HG03571 (cell line): ENCODE measurements around the gene RPS17.
"Not testable (repeated sequence)": the region's sequence is repeated elsewhere in the genome, so short reads cannot be mapped to it uniquely, and the experiment has no call there.

Source experiments
- ATAC-seq: cut with Tn5 transposase; IDR thresholded peaks from one replicate; pipeline ENCODE4 v1.9.1; 2021; ENCODE audit not compliant: unreplicated experiment

RPS17 gene

DNA sequence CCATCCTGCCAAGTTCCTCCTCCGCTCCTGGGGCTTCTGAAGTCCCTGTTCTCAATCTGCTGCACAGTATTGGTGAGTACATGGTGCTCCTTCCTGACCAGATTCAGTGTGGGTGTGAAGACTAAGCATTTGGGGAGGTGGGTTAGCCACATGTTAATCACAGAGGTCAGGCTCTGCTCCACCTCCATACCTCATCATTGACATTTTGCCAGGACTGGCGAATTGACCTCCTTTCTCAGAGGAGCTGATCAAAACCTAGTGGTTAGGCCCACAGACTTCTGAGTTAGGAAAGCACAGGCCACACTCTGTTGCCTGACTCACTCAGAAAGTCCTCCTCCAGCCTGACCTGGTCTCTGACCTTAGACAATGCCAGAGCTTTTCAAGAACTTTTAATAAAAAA lies 8.4 kb upstream of the RPS17 start:
- no peak for ATAC-seq

GRCh38 chr15:82545478-82545877 lies 5.2 kb upstream of the RPS17 start:
- no peak for ATAC-seq

DNA sequence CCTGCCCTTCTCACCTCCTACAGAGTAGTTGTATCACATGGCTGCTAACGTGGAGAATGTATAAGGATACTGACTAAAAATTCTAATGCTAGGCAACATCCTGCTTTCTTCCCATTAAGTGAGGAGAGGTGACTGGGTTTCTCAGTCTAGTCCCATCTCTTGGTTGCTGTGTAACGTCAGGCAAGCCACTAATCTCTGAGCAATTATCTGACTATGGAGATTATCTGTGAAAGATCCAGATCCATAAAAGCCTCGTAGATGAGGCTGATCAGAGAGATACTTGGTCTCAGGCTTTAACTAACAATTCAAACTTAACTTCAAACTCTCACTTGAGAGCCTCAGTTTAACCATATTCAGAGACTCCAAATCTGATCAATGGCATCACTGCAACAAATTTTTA lies 4.7 kb upstream of the RPS17 start:
- ATAC-seq: no peak

DNA sequence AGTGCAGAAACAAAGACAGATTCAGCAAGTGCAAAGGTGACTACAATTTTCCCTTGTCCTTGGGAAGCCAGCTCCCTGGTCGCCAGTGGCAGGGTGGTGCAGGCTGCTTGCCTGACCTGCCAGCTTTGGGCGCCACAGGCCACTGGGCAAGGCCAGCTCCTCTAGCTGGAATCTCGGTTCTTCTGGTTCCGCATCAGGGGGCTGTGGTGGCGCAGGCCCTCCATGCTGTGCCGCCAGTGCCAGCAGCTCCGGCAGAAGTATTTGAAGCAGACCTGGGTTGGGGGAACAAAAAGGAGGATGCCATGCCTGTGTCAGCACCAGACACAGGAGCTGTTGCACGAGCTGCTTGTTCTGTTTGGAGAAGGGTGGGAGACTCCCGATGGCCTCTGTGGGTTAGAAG lies 4.2 kb upstream of the RPS17 start:
- ATAC-seq: no peak

- ATAC-seq: no peak
Observed at GRCh38 chr15:82543160-82543559, 2.9 kb upstream of the RPS17 start.

DNA sequence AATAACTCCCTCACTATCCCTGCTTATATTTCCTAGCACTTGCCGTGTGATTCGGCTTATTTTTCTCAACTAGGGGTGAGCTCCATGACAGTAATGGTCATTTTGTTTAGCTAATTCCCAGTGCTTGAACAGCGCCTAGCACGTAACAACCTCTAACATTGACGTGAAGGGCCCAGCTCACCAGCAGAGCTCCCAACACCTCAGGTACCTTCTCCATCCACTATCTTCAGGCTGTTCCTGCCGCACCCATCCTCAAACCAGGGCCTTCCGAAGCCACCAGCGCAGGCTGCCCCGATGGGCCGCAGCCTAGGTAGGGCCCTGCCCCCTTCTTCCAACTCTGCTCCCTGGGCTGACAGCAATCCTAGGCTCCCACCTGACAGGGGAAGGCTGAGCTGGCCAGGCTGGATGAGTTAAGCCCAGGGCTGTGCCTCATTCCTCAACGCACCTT lies 751 bp upstream of the RPS17 start:
- ATAC-seq: no peak

DNA sequence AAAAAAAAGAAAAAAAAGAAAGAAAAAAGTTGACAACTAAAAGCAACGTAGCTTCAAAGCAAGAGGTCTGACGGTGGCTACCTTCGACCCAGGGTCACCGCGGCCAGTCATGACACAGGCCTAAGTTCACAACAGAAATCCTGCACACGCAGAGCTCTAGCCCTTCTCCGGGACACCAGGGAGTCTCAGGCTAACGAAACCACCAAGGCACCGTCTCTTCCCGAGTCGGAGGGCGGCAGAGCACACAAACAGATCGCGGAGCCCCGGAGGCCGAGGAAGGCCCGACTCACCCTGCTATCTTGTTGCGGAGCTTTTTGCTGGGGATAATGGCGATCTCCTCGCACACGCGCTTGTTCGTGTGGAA lies 584 bp downstream of the RPS17 start:
- ATAC-seq: no peak

- ATAC-seq: no peak
Observed at GRCh38 chr15:82538961-82539690, 1.1 kb downstream of the RPS17 start.

GRCh38 chr15:82537351-82537908 lies 2.8 kb downstream of the RPS17 start:
- no peak for ATAC-seq

GRCh38 chr15:82536409-82537350 lies 3.6 kb downstream of the RPS17 start:
- no peak for ATAC-seq

- no peak for ATAC-seq
Observed at GRCh38 chr15:82535566-82536408, 4.5 kb downstream of the RPS17 start.

DNA sequence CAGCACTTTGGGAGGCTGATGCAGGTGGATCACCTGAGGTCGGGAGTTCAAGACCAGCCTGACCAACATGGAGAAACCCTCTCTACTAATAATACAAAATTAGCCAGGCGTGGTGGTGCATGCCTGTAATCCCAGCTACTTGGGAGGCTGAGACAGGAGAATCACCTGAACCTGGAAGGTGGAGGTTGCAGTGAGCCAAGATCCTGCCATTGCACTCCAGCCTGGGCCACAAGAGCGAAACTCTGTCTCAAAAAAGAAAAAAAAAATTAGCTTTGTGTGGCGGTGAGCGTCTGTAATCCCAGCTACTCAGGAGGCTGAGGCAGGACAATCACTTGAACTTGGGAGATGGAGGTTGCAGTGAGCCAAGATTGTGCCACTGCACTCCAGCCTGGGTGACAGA lies 5.1 kb downstream of the RPS17 start:
- not testable (repeated sequence) for ATAC-seq

- ATAC-seq: not testable (repeated sequence)
Observed at GRCh38 chr15:82534457-82534861, 5.8 kb downstream of the RPS17 start.

DNA sequence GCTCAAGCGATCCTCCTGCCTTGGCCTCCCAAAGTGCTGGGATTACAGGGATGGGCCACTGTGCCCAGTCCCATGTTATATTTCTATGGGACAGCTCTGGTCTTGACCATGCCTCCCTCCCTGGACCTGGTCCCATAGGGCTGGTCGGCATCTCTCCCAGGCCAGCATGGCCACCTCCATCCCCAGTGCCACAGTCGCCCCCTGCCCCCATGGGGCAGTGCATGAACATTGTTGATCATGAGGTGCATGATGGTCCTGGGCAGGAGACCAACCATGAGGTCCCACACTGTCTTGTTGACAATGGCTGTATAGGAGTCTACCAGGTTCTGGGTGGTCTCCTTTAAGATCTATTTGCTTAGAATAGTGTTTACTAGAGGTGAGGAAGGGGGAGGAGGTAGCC lies 6.5 kb downstream of the RPS17 start:
- ATAC-seq: no peak

- ATAC-seq: no peak
Observed at GRCh38 chr15:82532991-82533481, 7.2 kb downstream of the RPS17 start.

DNA sequence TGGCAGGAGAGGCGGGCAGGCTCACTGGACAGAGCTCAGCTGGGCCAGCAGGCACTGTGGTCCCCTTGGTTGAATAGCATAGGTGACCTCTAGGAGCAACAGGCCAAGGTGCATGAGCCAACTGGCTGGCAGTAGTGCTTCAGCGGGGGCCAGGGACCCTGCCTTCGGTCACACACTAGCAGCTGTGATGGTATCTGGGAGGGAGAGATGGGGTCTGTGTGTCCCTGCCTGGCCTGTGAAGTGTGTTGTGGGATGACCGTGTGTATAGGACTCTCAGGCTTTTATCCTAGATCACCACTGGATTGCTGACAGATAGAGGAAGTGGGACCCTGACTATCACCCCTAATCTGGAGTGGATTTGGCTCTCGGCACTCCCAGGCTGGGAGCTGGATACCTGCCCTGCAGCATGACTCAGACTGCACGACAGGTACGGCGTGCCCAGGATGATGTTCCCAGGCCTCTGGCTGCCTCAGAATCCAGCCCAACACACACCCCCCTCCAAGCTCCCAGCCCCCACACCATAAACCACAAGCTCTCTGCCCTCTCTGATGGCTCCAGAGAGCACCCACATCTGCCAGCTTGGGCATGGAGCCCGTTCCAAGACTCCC lies 7.8 kb downstream of the RPS17 start:
- ATAC-seq: no peak

GRCh38 chr15:82531496-82532382 lies 8.5 kb downstream of the RPS17 start:
- no peak for ATAC-seq

DNA sequence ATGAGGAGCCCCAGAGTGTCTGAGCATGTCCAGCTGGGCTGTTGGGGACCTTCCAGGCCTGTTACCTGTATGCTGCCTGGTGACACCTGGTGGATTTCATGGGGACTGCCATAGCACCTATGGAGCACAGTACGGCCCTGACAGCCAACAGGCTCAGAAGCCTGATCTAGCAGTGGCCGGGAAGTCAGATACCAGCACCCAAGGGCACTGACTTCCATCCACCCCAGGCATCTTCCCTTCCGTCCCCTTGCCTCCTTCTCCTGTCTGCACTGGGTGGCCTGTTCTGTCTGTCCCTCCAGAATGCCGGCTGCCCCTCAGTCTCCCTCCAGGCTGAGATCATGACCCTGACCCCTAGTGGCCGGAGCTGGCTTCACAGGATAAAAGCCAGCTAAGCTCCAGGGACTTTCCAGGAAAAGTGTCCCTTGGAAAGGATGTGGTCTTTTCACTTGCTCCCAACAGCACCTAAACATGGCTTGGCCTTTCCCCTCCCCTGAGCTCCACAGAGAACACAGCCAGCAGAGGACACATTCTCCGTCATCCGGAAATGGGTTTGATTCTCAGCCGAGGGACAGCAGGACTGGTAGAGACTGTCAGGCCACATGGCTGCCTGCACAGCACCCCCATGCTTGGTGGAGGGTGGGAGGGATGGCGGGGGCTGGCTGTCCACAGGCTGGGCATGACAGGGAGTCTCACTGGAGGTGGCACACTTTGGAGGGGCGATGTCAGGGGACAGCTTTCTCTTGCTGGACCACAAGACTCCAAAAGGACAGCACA lies 9.5 kb downstream of the RPS17 start:
- no peak for ATAC-seq

DNA sequence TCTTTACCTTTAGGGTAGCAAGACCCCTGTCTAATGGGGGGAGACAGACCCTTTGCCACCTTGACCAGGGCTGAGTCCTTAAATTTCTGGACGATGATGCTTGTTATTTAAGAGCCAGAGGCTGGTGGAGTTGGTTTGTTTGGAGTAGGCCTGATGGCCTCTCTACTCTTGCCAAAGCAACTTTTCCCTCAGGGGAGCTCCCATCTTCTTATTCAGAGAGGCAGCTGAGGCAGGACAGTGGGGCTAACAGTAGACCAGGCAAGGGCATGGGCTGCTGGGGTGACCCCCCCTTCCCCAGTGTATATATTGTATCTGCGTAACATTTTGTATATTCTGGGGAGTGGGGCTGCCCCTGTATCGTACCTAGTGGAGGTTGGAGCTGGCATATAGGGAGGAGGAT lies 10.3 kb downstream of the RPS17 start:
- no peak for ATAC-seq
